BLaER1 (cell line): Measurements from ENCODE around the gene RNASE12.
"Not testable (repeated sequence)": the region's sequence is repeated elsewhere in the genome, so short reads cannot be mapped to it uniquely, and the experiment has no call there.

ENCODE experiments used
- H3K27ac ChIP-seq: shearing (Covaris generic); formaldehyde crosslinking; 2 replicates; pipeline ENCODE4 v1.8.1; 2022
- H3K27me3 ChIP-seq: shearing (Covaris generic); formaldehyde crosslinking; 2 replicates; pipeline ENCODE4 v1.8.1; 2022
- H3K36me3 ChIP-seq: shearing (Covaris generic); formaldehyde crosslinking; 2 replicates; pipeline ENCODE4 v1.8.1; 2022
- H3K4me1 ChIP-seq: shearing (Covaris generic); formaldehyde crosslinking; 2 replicates; pipeline ENCODE4 v1.8.1; 2022
- H3K4me2 ChIP-seq: shearing (Covaris generic); formaldehyde crosslinking; 2 replicates; pipeline ENCODE4 v1.8.1; 2022
- H3K4me3 ChIP-seq: shearing (Covaris generic); formaldehyde crosslinking; 2 replicates; pipeline ENCODE4 v1.8.1; 2022
- H3K9ac ChIP-seq: shearing (Covaris generic); formaldehyde crosslinking; 2 replicates; pipeline ENCODE4 v1.8.1; 2022
- H3K9me3 ChIP-seq: shearing (Covaris generic); formaldehyde crosslinking; 2 replicates; pipeline ENCODE4 v1.8.1; 2022
- H4K20me1 ChIP-seq: shearing (Covaris generic); formaldehyde crosslinking; 2 replicates; pipeline ENCODE4 v1.8.1; 2022
- Cebpa-rat ChIP-seq: shearing (Covaris generic); IDR thresholded peaks from 2 replicates; pipeline ENCODE4 v1.8.1; 2022

The RNASE12 gene

DNA sequence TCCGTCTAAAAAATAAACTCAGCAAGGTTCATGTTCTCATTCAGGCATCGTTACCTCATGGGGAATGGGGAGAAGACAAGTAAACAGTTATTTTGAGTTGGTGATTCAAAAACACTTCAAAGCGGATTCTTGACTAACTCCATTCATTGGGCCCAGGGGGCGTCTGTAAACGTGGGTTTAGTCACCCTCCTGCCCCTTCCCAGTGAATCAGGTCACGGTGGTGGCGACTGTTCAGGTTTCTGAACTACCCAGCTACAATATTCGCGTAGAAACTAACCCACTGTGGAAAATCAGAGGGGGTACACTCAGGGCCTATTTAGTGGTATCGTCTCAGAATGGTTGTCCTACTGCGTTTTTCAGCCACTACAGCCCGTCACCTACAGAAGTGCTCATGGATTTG, 35.1 kb upstream of the RNASE12 start:
- no peak overlapping the region for H3K27ac ChIP-seq
- H4K20me1 ChIP-seq: peaks cover 20% of the 10 kb centered on the region; the same call in 1 of the 2 replicates
- peaks cover 94% of the 10 kb centered on the region for H3K27me3 ChIP-seq
- H3K9ac ChIP-seq: no peak overlapping the region
- peaks cover 43% of the 10 kb centered on the region for H3K4me1 ChIP-seq
- H3K9me3 ChIP-seq: peaks cover 27% of the 10 kb centered on the region
- no peak overlapping the region for H3K4me3 ChIP-seq
- no peak overlapping the region for H3K4me2 ChIP-seq
- no peak for TF ChIP-seq Cebpa-rat
- H3K36me3 ChIP-seq: no peaks in the 10 kb centered on the region

DNA sequence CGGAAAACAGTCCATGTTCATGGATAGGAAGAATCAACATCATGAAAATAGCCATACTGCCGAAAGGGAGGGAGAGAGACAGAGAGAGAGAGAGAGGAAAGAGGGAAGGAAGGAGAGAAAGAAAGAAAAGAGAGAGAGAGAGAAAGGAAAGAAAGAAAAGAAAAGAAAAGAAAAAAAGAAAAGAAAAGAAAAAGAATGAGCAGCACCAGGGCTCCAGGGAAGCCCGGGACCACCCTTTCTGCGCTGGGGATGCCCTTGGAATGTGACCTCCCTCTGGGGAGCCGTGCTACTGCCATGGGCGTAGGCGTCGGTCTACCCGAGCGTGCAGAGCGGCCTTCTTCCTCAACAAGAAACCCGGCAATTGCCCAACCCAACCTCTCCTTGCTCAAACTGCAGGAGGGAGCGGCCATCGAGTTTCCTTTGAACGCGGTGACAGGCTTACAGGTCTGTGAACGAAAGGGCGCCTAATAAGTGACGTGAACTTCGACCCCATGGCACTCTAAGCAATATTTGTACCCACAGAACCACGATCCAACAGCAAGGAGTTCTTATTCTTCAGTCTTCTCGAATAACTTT, 33.4 kb upstream of the RNASE12 start:
- H3K4me1 ChIP-seq: peaks cover 33% of the 10 kb centered on the region
- no peak overlapping the region for H3K9ac ChIP-seq
- peaks cover 27% of the 10 kb centered on the region for H3K9me3 ChIP-seq
- peaks cover 77% of the 10 kb centered on the region for H3K27me3 ChIP-seq
- no peak overlapping the region for H3K27ac ChIP-seq
- no peaks in the 10 kb centered on the region for H3K36me3 ChIP-seq
- H3K4me3 ChIP-seq: peak overlapping the region; percentile 20
- H4K20me1 ChIP-seq: peaks cover 9% of the 10 kb centered on the region; the same call in 1 of the 2 replicates
- no peak for TF ChIP-seq Cebpa-rat
- H3K4me2 ChIP-seq: peak overlapping the region; percentile 88

DNA sequence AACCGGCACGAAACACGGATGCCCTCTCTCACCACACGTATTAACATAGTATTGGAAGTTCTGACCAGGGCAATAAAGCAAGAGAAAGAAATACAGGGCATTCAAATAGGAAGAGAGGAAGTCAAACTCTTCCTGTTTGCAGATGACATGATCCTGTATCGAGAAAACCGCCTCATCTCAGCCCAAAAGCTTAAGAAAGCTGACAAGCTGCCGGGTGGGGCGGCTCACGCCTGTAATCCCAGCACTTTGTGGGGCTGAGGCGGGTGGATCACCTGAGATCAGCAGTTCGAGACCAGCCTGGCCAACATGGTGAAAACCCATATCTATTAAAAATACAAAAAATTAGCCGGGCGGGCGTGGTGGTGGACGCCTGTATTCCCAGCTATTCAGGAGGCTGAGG, 32.6 kb upstream of the RNASE12 start:
- no peak for TF ChIP-seq Cebpa-rat
- Histone ChIP-seq H3K9ac (no peak overlapping the region), H3K4me1 (peaks cover 33% of the 10 kb centered on the region), H3K4me2 (peak overlapping the region; percentile 88), H3K27ac (no peak overlapping the region), H3K9me3 (peaks cover 27% of the 10 kb centered on the region), H4K20me1 (peaks cover 9% of the 10 kb centered on the region; the same call in 1 of the 2 replicates), H3K4me3 (peak overlapping the region; percentile 60), H3K36me3 (no peaks in the 10 kb centered on the region), H3K27me3 (peaks cover 69% of the 10 kb centered on the region)

DNA sequence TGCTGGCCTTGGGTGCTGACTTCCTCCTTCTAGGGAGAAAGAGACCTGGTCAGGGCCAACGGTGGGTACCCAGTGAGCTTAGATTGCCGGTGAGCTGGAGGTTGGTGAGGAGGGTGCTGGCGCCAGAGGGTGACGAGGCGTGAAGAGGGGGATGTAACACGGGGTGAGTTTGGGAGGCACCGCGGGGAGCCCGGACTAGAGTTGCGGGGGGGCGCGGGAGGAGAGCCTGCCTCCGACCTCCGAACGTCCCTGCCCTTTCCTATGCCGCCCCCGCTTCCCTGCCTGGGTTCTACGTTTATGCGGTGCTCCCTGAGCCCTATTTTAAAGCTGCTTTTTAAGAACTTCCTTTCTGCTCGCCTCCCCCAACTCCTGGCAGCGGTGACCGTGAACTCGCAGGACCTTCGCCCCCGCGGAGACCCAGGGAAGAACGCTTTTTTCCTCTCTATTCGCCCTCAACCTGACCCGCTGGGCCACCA, 31.7 kb upstream of the RNASE12 start:
- H3K4me2 ChIP-seq: peak overlapping the region; percentile 88
- H3K36me3 ChIP-seq: no peaks in the 10 kb centered on the region
- H3K4me3 ChIP-seq: peak overlapping the region; percentile 60
- H4K20me1 ChIP-seq: peaks cover 4% of the 10 kb centered on the region; the same call in 1 of the 2 replicates
- no peak for TF ChIP-seq Cebpa-rat
- H3K9ac ChIP-seq: peak overlapping the region; percentile 21
- peaks cover 60% of the 10 kb centered on the region for H3K27me3 ChIP-seq
- peaks cover 27% of the 10 kb centered on the region for H3K9me3 ChIP-seq
- peaks cover 38% of the 10 kb centered on the region for H3K4me1 ChIP-seq
- H3K27ac ChIP-seq: no peak overlapping the region

DNA sequence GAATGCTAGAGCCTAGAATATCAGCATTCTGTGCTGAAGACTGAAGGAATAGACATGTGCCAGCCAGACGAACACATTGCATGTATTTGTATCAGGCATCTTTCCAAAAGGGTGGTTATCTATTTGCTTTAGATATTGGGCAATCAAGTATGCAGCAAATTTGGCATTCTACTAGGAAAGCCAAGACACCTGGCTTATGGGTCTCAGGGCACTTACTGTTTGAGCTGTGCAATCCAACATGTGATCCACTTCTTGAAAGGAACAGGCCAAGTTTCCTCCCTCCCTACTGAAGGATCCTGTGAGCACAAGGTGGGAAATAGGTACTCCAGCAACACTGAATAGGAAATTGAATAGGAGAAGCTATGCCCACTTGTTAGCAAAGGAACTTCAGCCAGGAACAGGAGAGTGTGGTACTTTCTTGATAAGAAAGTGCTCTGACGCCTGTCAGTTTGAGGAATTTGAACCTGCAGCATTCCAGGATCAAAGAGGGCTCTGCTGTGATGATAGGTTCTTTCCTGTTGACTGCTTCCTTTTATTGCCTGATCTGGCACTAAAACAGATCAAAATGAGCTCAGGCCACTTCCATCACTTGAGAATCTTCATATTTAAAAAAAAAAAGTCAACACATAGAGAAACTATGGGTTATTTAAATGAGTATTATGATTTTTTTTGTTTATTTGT, 29.8 kb upstream of the RNASE12 start:
- Histone ChIP-seq H3K9ac (no peak overlapping the region), H3K27me3 (peaks cover 41% of the 10 kb centered on the region), H3K4me2 (no peak overlapping the region), H3K9me3 (peaks cover 19% of the 10 kb centered on the region), H3K36me3 (no peaks in the 10 kb centered on the region), H3K4me3 (no peak overlapping the region), H3K27ac (no peak overlapping the region), H4K20me1 (no peaks in the 10 kb centered on the region; the same call in 1 of the 2 replicates), H3K4me1 (peaks cover 46% of the 10 kb centered on the region)
- TF ChIP-seq Cebpa-rat: 0 out of 2 replicates have a peak, but pooled peaks have one; percentile 11

DNA sequence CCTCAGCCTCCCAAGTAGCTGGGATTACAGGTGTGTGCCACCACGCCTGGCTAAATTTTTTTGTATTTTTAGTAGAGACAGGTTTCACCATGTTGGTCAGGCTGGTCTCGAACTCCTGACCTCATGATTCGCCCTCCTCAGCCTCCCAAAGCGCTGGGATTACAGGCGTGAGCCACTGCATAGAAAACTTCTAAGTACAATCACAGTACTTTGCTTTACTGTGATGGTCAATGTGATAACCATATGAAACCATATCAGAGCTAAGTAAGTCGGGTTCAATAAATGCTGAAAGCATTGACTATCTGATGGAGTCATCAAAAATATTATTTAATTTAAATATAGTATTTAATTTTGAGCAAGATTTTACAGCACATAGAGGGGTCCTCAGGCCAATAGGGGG, 28.5 kb upstream of the RNASE12 start:
- not testable (repeated sequence) for H4K20me1 ChIP-seq, H3K9ac ChIP-seq, H3K9me3 ChIP-seq, H3K36me3 ChIP-seq, H3K27ac ChIP-seq, H3K4me3 ChIP-seq, H3K4me2 ChIP-seq
- Histone ChIP-seq H3K27me3 (peaks cover 29% of the 10 kb centered on the region), H3K4me1 (peaks cover 41% of the 10 kb centered on the region)

DNA sequence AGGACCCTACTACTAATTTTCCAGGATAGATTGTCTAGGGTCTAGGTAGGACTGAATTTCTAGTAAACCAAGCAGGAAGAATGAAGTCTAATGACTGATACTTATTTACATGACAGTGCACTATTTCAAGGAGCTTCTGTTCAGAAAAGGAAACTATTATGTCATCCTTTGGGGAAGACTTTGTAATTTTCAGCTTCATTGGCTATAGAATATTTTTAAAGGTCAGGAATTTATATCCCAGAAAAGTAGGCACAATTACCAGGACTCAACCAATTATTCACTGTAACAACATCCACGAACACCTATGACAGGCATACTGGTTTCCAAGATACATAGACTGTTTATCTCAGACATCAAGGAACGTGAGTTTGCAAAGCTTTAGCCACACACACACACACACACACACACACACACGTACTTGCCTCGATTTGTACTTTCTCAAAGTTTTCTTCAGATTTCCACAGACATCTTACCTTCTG, 27.1 kb upstream of the RNASE12 start:
- no peaks in the 10 kb centered on the region for H3K36me3 ChIP-seq
- H3K27me3 ChIP-seq: peaks cover 15% of the 10 kb centered on the region
- no peak overlapping the region for H3K4me2 ChIP-seq
- no peak overlapping the region for H3K4me3 ChIP-seq
- TF ChIP-seq Cebpa-rat: no peak
- peaks cover 34% of the 10 kb centered on the region for H3K4me1 ChIP-seq
- H4K20me1 ChIP-seq: no peaks in the 10 kb centered on the region
- no peak overlapping the region for H3K9ac ChIP-seq
- H3K9me3 ChIP-seq: no peaks in the 10 kb centered on the region
- H3K27ac ChIP-seq: no peak overlapping the region

DNA sequence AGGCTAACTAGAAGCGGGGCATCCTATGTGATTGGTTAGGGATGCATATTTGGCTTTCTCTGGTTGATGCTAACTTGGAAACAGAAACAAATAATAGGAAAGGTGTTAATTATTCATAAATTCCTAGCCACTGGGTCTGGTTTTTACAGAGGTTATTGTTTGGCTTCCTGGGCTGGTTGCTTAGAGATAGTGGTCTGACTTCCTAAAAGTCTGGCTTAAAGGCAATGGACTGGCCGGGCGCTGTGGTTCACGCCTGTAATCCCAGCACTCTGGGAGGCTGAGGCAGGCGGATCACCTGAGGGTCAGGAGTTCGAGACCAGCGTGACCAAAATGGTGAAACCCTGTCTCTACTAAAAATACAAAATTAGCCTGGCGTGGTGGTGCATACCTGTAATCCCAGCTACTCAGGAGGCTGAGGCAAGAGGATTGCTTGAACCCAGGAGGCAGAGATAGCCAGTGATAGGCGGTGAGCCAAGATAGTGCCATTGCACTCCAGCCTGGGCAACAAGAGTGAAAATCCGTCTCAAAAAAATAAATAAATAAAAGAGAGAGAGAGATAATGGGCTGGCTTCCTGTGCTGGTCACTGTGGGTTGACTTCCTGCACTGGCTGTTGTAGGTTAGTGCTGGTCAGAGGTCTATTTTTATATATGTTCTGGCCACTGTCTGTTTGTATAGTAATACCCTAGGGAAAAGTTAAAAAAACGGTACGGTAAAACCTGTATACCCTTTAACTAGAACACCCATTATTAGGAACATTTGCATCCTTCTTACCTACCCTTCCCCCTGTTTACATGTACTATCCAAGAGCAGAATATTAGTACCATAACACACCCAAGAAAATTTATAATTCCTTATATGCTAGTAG, 26.2 kb upstream of the RNASE12 start:
- H3K4me1 ChIP-seq: peaks cover 33% of the 10 kb centered on the region
- no peaks in the 10 kb centered on the region for H4K20me1 ChIP-seq
- no peaks in the 10 kb centered on the region for H3K9me3 ChIP-seq
- H3K27me3 ChIP-seq: peaks cover 6% of the 10 kb centered on the region
- H3K4me2 ChIP-seq: peak overlapping the region; percentile 34
- no peak for TF ChIP-seq Cebpa-rat
- no peak overlapping the region for H3K9ac ChIP-seq
- H3K27ac ChIP-seq: no peak overlapping the region
- H3K36me3 ChIP-seq: no peaks in the 10 kb centered on the region
- H3K4me3 ChIP-seq: no peak overlapping the region

DNA sequence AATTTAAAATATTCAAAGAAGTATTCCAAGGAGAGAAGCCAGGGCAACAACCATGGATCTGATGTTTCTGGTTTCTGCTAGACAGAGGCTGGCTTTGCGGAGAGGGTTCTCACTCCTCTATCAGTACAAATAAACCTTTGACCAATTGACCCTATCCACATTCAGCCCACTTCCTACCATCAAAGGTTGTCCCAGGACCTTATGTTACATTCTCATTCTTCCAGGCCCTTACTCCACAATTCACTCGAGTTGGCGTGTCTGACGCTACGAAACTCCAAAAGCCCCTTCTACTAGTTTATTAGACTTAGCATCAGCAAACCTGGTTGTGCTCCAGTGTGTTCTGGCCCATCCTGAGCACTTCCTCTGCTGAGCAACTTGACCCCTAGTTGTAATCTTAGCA, 24.8 kb upstream of the RNASE12 start:
- H3K9ac ChIP-seq: no peak overlapping the region
- no peak overlapping the region for H3K4me3 ChIP-seq
- TF ChIP-seq Cebpa-rat: no peak
- no peaks in the 10 kb centered on the region for H4K20me1 ChIP-seq
- H3K36me3 ChIP-seq: no peaks in the 10 kb centered on the region
- H3K27me3 ChIP-seq: no peaks in the 10 kb centered on the region
- no peak overlapping the region for H3K4me2 ChIP-seq
- H3K4me1 ChIP-seq: peaks cover 44% of the 10 kb centered on the region
- H3K27ac ChIP-seq: no peak overlapping the region
- no peaks in the 10 kb centered on the region for H3K9me3 ChIP-seq
